SK-N-DZ (cell line): ENCODE data around the gene TANGO6.
"Not testable (repeated sequence)": the region's sequence is repeated elsewhere in the genome, so short reads cannot be mapped to it uniquely, and the experiment has no call there.

Experiments
- DNase-seq: peaks from one replicate; pipeline ENCODE4 v3.0.0-alpha.2; 2015; ENCODE audit warnings: low spot score

The TANGO6 gene

GRCh38 chr16:68960910-68961309 lies 117.6 kb downstream of the TANGO6 start:
- DNase-seq: no peak

DNA sequence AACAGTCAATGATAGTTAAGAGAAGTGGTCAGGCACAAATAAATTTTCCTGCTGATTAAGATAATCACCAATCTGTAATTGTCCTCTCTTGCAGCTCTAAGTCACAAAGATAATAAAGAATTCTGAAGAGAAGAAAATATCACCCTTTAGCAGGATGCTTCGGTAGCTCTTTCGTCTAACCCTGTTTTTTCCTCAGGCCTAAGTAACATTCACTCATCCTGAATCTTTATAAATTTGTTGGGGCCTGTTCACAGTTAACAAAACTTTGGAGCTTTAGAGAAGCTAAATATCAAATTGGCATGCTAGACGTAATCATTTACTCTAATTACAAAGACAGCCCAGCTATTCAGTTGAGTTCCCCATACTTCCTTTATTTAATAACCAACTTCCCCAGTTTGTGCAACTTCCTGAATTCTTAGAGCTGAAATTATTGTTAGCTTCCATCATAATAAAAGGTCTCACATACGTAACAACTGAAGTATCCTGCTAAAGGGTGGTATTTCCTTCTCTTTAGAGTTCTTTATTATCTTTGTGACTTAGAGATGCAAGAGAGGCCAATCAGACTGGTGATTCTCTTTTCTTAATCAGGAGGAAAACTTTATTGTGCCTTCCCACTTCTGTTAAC lies 118.6 kb downstream of the TANGO6 start:
- no peak for DNase-seq

GRCh38 chr16:68969338-68969737 lies 126.0 kb downstream of the TANGO6 start:
- DNase-seq: no peak

DNA sequence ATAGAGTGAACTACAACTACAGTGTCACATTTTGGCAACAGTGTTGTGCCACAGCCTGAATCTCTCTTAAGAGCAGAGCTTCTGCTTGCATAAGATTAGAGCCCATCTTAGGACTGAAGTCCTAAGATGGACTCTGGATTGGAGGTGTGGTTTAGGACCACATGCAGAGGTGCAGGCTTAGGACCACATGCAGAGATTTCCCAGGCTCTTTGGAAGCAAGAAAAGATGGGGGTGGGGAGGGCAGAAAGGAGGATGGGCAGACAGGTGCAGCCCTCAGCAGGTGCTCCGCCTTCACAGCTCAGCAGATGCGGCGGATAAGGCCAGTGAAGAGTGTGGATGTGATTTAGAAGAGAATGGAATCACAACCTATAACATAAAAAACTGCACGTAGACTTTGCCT lies 128.7 kb downstream of the TANGO6 start:
- no peak for DNase-seq

- peak; percentile 69 for DNase-seq
Measured at GRCh38 chr16:68972720-68973119, 129.4 kb downstream of the TANGO6 start.

GRCh38 chr16:68973611-68974120 lies 130.3 kb downstream of the TANGO6 start:
- DNase-seq: peak; percentile 41

GRCh38 chr16:68978303-68978954 lies 135.1 kb downstream of the TANGO6 start:
- no peak for DNase-seq

- no peak for DNase-seq
Measured at GRCh38 chr16:68980695-68981315, 137.5 kb downstream of the TANGO6 start.

GRCh38 chr16:68981971-68982370 lies 138.6 kb downstream of the TANGO6 start:
- DNase-seq: no peak

DNA sequence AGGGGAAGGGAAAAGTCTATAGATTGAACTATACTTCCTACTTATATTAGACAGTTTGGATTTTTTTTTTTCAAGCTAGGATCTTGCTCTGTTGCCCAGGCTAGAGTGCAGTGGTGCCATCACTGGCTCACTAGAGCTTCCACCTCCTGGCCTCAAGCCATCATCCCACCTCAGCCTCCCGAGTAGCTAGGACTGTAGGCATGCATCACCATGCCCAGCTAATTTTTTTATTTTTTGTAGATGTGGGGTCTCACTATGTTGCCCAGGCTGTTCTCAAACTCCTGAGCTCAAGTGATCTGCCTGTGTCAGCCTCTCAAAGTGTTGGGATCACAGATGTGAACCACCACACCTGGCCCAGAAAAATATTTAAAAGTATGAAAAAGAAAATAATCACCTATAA lies 141.1 kb downstream of the TANGO6 start:
- DNase-seq: no peak

DNA sequence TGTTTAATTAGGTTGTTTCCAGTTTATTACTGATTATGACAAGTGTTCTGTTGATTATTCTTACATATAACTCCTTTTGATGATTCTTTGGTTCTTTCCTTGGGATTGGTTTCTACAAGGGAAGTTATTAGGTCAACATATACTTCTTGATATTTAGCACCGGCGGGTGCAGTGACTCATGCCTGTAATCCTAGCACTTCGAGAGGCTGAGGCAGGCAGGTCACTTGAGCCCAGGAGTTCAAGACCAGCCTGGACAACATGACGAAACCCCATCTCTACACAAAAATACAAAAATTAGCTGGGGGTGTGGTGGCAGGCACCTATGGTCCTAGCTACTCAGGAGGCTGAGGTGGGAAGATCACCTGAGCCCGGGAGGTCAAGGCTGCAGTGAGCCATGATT lies 141.9 kb downstream of the TANGO6 start:
- DNase-seq: no peak

- no peak for DNase-seq
Measured at GRCh38 chr16:68985855-68986254, 142.5 kb downstream of the TANGO6 start.

- DNase-seq: no peak
Measured at GRCh38 chr16:68987734-68988457, 144.6 kb downstream of the TANGO6 start.

GRCh38 chr16:68990172-68990845 lies 147.0 kb downstream of the TANGO6 start:
- DNase-seq: not testable (repeated sequence)

GRCh38 chr16:68991075-68991474 lies 147.7 kb downstream of the TANGO6 start:
- DNase-seq: no peak

DNA sequence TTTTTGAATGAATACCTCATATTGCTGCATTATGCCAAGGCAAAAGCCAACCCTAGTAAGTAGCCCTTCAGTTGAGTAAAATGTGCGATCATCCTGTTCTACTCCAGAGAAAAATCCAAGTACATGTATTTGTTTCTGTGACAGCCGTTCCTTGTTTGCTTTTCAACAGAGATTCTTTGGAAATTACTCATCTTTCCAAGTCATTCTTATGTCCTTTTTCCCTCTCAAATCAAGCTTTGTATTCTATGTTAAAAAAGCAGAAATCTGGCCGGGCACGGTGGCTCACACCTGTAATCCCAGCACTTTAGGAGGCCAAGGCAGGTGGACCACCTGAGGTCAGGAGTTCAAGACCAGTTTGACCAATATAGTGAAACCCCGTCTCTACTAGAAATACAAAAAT lies 149.2 kb downstream of the TANGO6 start:
- DNase-seq: no peak

DNA sequence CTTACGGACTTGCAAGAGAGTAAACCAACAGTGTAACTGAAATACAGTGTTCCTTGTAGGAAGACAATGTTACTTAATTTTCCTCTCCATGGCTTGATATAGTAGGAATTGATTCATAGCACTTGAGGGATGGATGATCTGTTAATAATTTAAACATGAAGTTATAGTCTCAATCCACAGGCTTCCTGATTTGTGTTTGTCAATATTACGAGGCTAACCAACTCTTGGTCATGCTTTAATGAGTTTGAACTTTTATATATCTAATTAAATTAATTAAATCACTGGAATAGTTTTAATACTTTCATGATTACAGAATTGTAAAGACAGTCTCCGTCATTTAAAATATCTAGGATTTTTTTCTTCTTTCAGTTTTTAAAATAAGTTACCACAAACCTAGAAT lies 150.1 kb downstream of the TANGO6 start:
- no peak for DNase-seq

DNA sequence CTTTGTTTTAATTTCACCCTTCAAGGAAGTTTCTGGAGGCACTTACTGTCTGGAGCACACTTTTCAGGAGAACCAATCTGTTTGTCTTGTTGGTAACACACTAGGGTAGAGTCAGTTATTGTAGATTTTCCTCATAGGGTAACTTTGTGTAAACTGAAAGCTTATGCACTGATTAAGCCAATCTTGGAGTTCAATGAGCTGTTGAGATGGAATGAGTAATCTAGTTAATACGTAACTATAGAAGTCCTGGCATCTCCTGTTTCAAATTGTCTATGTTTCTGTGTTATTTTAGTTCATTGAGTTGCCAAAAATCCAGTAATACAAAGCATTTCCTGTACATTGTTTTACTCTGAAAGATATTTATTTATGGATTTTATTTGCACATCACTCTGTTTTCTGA lies 150.6 kb downstream of the TANGO6 start:
- DNase-seq: no peak

DNA sequence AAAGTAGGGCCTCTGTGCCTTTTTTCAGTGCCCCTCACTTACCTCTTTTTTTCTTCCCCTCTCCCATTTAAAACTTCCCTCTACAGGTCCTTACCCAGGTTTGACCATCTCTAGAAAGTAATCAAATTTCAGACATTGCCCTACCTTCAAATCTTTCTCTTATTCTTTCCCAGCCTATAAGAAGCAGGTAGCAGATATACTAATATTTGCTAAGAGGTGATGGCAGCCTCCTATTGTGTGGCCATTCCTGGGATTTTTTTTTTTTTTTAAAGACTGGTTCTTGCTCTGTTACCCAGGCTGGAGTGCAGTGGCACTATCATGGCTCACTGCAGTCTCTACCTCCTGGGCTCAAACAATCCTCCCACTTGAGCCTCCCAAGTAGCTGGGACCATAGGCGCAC lies 151.0 kb downstream of the TANGO6 start:
- DNase-seq: no peak

DNA sequence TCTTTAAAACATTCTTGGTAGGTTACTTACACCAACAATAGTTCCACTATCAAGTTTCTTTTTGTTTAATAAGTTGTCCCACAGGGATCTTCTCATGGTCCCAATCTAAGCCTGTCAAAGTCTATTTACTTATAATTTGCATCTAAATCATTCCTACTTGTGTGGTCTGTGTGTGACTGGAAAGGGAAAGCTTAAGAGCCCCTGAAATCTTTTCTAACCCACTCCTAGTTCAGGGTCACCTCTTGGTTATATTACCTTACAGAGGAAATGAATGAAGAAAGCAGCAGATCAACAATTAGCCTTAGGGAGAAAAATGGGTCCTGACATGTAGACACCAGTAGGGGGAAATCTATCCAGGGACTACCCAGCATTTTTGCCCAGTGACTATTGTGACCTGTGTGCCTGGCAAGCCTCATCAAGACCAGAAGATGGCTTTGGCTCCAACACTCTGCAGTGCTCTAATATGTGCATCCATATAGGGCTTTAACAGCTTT lies 151.7 kb downstream of the TANGO6 start:
- no peak for DNase-seq

DNA sequence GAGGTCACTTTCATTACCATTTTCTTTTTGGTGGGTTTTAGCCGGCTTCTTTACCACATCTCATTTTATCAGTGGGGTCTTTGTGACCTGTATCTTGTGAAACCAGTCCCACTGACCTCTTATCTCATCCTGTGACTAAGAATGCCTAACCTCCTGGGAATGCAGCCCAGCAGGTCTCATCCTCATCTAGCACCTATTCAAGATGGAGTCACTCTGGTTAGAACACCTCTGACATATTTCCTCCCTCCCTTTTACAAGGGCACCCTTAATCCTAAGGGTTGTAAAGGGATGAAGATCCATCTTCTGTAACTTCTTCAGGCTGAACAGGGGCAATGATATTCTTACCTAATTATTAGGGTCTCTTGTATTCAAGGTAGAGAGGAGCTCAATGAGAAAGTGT lies 154.2 kb downstream of the TANGO6 start:
- DNase-seq: no peak

GRCh38 chr16:68999114-68999513 lies 155.8 kb downstream of the TANGO6 start:
- DNase-seq: no peak
